GM12864 (cell line): ENCODE results near the gene PKN3.
"Not testable (repeated sequence)": the region's sequence is repeated elsewhere in the genome, so short reads cannot be mapped to it uniquely, and the experiment has no call there.

Experiments
- DNase-seq: peaks from one replicate; pipeline ENCODE4 v3.0.0-alpha.2; 2011; ENCODE audit warnings: low read depth
- H3K4me3 ChIP-seq: 2 replicates; pipeline ENCODE4 v1.5.1; 2011; ENCODE audit warnings: mild to moderate bottlenecking, low read depth, low read length, control low read depth
- TF ChIP-seq, protein P1 (sequence below): IDR thresholded peaks from 2 replicates; pipeline ENCODE4 v1.5.1; 2011; ENCODE audit warnings: low read depth, mild to moderate bottlenecking, moderate library complexity, low read length, control low read depth, inconsistent platforms; ENCODE audit errors: missing control alignments

The PKN3 gene

DNA sequence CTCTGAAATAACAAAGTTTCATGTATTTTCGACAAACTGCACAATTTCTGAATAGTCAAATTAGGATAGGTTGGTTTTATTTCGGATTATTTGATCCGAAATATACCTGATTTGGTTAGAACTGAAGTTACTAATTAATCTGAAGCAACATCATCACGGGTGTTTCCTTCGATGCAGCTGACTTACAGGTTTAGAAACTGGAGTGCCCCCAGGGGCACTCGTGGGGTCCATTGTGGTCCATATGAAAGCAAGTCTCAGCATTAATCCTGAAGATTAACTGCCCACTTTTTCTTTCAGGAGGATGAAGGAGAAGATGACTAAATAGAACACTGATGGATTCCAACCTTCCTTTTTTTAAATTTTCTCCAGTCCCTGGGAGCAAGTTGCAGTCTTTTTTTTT lies 8.0 kb upstream of the PKN3 start:
- no peak overlapping the region for H3K4me3 ChIP-seq
- no peak for DNase-seq
- TF ChIP-seq, protein P1, sequence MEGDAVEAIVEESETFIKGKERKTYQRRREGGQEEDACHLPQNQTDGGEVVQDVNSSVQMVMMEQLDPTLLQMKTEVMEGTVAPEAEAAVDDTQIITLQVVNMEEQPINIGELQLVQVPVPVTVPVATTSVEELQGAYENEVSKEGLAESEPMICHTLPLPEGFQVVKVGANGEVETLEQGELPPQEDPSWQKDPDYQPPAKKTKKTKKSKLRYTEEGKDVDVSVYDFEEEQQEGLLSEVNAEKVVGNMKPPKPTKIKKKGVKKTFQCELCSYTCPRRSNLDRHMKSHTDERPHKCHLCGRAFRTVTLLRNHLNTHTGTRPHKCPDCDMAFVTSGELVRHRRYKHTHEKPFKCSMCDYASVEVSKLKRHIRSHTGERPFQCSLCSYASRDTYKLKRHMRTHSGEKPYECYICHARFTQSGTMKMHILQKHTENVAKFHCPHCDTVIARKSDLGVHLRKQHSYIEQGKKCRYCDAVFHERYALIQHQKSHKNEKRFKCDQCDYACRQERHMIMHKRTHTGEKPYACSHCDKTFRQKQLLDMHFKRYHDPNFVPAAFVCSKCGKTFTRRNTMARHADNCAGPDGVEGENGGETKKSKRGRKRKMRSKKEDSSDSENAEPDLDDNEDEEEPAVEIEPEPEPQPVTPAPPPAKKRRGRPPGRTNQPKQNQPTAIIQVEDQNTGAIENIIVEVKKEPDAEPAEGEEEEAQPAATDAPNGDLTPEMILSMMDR: no peak

DNA sequence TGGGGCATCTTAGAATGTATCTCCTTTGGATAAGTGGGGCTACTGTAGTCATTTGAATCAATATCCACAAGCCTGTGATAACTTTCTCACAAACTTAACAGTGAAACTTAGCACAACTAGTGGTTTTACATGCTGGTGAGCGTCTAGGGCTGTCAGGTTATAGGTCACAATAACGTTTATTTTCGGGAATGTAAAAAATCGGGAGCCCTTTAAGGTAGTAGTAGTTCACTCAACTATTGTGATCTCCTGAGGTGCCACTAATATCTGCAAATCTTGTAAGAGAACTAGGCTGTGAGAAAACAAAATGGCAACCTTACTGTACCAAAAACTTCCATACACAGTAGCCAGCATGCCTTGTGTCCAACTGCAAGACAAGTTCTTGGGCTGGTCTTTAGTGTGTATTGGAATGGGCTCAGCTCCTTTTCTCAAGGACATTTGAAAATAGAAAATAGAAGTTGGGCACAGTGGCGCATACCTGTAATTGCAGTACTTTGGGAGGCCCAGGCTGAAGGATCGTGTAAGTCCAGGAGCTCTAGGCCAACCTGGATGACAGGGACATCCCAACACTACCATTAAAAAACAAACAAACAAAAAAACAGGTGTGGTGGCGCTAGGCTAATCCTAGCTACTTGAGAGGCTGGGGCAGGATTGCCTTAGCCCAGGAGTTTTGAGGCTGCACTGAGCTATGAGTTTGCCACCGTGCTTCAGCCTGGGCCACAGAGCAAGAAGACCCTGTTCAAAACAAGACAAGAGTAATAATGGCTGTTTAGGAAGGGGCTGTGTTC lies 5.2 kb upstream of the PKN3 start:
- H3K4me3 ChIP-seq: no peak overlapping the region
- TF ChIP-seq, protein P1: no peak
- no peak for DNase-seq

DNA sequence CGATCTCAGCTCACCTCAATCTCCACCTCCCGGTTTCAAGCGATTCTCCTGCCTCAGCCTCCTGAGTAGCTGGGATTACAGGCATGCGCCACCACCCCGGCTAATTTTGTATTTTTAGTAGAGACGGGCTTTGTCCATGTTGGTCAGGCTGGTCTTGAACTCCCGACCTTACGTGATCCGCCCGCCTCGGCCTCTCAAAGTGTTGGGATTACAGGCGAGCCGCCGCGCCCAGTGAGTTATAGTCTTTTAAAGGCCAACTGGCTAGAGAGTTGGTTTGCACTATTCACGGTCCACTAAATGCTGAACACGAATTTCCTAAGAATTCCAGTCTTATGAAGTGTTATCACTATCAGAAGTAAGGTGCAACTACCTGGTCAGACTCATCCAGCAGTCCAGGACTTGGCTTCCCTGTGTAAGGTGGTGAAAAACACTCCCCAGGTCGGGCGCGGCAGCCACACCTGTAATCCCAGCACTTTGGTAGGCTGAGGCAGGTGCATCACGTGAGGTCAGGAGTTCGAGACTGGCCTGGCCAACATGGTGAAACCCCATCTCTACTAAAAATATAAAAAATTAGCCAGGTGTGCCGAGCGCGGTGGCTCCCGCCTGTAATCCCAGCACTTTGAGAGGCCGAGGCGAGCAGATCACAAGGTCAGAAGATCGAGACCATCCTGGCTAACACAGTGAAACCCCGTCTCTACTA lies 3.1 kb upstream of the PKN3 start:
- not testable (repeated sequence) for H3K4me3 ChIP-seq, DNase-seq

DNA sequence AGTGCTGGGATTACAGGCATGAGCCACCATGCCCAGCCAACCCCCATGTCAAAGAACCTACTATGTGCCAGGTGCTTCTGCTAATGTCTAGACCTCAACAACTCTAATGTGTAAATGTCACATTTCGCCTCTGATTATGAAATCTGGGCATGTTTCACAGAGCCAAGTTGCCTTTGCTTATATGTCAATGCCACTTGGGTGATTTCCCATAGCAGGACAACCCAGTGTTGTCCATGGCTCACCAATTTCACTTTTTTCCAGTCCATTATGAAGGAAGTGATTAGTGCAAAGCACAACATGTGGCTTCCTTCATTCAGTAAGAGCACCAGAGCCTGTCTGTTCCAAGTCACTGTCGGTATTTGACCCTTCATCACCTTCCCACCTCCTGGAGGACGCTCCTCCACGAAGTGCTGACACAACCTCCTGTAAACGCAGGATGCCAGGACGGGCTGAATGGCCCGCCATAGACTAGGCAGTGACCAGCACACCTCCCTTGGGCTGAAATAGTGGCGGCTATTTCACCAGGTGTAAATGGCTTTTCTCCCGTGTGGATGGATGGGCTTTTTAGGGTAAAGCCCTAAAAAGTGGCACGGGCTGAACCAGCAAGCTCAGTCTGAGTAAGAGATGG lies 962 bp upstream of the PKN3 start:
- TF ChIP-seq, protein P1: no peak
- no peak overlapping the region; the same call in 1 of the 2 replicates for H3K4me3 ChIP-seq
- DNase-seq: no peak

DNA sequence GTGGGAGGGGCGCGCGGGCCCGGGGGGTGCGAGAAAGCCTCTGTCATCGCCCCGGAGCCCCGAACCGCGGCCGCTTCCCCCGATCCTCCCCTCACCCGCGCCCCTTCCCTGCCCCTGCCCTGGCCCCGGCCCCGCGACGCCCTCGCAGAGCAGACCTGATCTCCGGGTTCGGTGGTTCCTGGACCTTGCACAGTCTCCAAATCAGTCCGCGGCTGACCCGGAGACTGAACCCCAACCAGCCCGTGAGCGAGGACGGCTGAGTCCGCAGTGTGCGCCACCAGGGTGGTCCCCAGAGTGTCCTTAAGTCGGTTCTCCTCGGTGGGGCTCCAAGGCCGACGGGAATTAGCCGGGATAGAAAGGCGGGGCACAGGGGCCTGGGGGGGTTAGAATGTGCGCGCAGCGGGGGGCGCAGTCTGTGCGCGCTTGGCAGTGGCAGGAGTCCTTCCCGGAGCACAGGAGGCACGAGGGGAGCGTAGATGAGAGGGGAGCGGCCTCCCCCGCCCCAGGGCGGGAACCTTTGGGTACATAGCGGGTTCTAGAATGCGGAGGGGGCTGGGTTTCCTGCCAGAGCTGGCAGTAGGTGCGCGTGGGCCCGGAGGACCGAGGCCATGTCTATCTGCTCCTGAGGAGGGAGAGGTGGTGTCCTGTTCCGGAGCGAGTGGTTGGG lies 779 bp downstream of the PKN3 start:
- peak overlapping the region; percentile 66 for H3K4me3 ChIP-seq
- DNase-seq: no peak
- TF ChIP-seq, protein P1: no peak

DNA sequence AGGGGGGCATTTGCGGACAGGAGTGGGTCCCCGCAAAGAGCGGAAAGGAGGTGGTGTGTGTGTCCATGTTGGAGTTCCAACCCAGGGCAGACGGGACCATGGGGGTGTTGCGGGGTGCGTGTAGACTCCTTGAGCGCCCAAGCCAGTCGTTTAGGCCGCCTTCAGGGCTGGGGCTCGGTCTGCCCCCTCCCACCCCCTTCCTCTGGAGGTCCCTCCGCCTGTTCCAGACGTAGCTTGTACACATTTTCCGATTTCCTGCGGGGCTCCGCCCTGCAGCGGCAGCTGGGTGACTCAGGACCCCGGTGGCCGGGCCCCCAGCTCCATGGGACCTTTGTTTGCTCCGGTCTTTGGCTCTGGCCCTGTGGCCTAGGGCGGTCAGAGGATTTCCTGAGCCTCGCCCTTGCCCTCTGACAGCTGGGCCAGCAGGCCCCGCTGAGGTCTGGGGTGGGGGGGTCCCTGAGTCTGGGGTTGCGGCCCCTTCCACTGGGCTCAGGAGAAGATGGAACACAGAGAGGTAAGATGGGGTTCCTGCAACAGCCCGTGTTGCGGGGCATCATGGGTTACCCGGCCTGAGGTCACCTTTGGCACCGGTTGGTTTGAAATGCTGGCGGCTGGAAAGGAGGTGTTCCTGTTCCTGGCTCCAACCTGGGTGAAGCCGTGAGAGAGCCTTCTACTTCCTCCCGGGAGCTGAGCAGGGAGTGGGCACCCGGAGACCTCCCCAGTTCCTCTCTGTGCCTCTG lies 1.5 kb downstream of the PKN3 start:
- no peak for DNase-seq
- H3K4me3 ChIP-seq: peak overlapping the region; percentile 66

More for the DNA sequence above, 1.5 kb downstream of the PKN3 start:
- TF ChIP-seq, protein P1: no peak
